WTC11 (cell line): ENCODE results near the gene PHACTR3.

Experiments
- GABPB1 ChIP-seq: sonication (generic); formaldehyde crosslinking; IDR thresholded peaks from 2 replicates; pipeline ENCODE4 v1.8.1; 2023; ENCODE audit warnings: mild to moderate bottlenecking, missing genetic modification reagents
- NFYB ChIP-seq: sonication (generic); formaldehyde crosslinking; conservative IDR thresholded peaks from 2 replicates; pipeline ENCODE4 v1.8.0; 2022; ENCODE audit warnings: low read depth, missing genetic modification reagents
- SP1 ChIP-seq: sonication (generic); formaldehyde crosslinking; conservative IDR thresholded peaks from 2 replicates; pipeline ENCODE4 v1.8.1; 2022; ENCODE audit warnings: missing genetic modification reagents
- ZNF532 ChIP-seq: fragments of 250-450 bp; sonication (Bioruptor Pico); IDR thresholded peaks from 2 replicates; pipeline ENCODE4 v1.9.0; 2021; ENCODE audit warnings: mild to moderate bottlenecking, borderline replicate concordance
- TF ChIP-seq, protein P1 (sequence below): sonication (generic); formaldehyde crosslinking; IDR thresholded peaks from 2 replicates; pipeline ENCODE4 v1.8.0; 2022; ENCODE audit warnings: missing genetic modification reagents
- TF ChIP-seq, protein P2 (sequence below): fragments of 200-600 bp; IDR thresholded peaks from 2 replicates; pipeline ENCODE4 v1.8.0; 2022; ENCODE audit warnings: antibody characterized with exemption

GRCh38 chr20:59647271-59647670, 42.9 kb downstream of the PHACTR3 start:
- TF ChIP-seq, protein P1, sequence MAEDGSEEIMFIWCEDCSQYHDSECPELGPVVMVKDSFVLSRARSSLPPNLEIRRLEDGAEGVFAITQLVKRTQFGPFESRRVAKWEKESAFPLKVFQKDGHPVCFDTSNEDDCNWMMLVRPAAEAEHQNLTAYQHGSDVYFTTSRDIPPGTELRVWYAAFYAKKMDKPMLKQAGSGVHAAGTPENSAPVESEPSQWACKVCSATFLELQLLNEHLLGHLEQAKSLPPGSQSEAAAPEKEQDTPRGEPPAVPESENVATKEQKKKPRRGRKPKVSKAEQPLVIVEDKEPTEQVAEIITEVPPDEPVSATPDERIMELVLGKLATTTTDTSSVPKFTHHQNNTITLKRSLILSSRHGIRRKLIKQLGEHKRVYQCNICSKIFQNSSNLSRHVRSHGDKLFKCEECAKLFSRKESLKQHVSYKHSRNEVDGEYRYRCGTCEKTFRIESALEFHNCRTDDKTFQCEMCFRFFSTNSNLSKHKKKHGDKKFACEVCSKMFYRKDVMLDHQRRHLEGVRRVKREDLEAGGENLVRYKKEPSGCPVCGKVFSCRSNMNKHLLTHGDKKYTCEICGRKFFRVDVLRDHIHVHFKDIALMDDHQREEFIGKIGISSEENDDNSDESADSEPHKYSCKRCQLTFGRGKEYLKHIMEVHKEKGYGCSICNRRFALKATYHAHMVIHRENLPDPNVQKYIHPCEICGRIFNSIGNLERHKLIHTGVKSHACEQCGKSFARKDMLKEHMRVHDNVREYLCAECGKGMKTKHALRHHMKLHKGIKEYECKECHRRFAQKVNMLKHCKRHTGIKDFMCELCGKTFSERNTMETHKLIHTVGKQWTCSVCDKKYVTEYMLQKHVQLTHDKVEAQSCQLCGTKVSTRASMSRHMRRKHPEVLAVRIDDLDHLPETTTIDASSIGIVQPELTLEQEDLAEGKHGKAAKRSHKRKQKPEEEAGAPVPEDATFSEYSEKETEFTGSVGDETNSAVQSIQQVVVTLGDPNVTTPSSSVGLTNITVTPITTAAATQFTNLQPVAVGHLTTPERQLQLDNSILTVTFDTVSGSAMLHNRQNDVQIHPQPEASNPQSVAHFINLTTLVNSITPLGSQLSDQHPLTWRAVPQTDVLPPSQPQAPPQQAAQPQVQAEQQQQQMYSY, result no peak
- TF ChIP-seq, protein P2, sequence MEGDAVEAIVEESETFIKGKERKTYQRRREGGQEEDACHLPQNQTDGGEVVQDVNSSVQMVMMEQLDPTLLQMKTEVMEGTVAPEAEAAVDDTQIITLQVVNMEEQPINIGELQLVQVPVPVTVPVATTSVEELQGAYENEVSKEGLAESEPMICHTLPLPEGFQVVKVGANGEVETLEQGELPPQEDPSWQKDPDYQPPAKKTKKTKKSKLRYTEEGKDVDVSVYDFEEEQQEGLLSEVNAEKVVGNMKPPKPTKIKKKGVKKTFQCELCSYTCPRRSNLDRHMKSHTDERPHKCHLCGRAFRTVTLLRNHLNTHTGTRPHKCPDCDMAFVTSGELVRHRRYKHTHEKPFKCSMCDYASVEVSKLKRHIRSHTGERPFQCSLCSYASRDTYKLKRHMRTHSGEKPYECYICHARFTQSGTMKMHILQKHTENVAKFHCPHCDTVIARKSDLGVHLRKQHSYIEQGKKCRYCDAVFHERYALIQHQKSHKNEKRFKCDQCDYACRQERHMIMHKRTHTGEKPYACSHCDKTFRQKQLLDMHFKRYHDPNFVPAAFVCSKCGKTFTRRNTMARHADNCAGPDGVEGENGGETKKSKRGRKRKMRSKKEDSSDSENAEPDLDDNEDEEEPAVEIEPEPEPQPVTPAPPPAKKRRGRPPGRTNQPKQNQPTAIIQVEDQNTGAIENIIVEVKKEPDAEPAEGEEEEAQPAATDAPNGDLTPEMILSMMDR, result no peak
- TF ChIP-seq GABPB1 (no peak), SP1 (CRISPR knock-in tag) (no peak), NFYB (CRISPR knock-in tag) (no peak), ZNF532 (CRISPR knock-in tag) (no peak)
